HG03457 (cell line): ENCODE measurements around the gene CCDC148.

ENCODE experiments used
- ATAC-seq: cut with Tn5 transposase; IDR thresholded peaks from one replicate; pipeline ENCODE4 v1.9.1; 2021; ENCODE audit warnings: moderate number of reproducible peaks; ENCODE audit not compliant: unreplicated experiment

The CCDC148 gene

GRCh38 chr2:158305501-158305900, 151.1 kb downstream of the CCDC148 start:
- no peak for ATAC-seq

GRCh38 chr2:158300394-158300793, 156.2 kb downstream of the CCDC148 start:
- no peak for ATAC-seq

GRCh38 chr2:158297606-158298005, 158.9 kb downstream of the CCDC148 start:
- ATAC-seq: no peak

- no peak for ATAC-seq
Measured at GRCh38 chr2:158297120-158297519, 159.4 kb downstream of the CCDC148 start.

GRCh38 chr2:158293722-158294121, 162.8 kb downstream of the CCDC148 start:
- no peak for ATAC-seq

- ATAC-seq: no peak
Measured at GRCh38 chr2:158291544-158292180, 164.9 kb downstream of the CCDC148 start.

GRCh38 chr2:158290225-158290624, 166.3 kb downstream of the CCDC148 start:
- ATAC-seq: no peak

- no peak for ATAC-seq
Measured at GRCh38 chr2:158276619-158277471, 179.7 kb downstream of the CCDC148 start.

- no peak for ATAC-seq
Measured at GRCh38 chr2:158273791-158274190, 182.8 kb downstream of the CCDC148 start.

GRCh38 chr2:158270536-158270935, 186.0 kb downstream of the CCDC148 start:
- no peak for ATAC-seq

GRCh38 chr2:158269143-158269542, 187.4 kb downstream of the CCDC148 start:
- no peak for ATAC-seq

GRCh38 chr2:158266111-158266510, 190.4 kb downstream of the CCDC148 start:
- ATAC-seq: no peak

GRCh38 chr2:158255257-158255656, 201.3 kb downstream of the CCDC148 start:
- ATAC-seq: no peak

- no peak for ATAC-seq
Measured at GRCh38 chr2:158253170-158253569, 203.4 kb downstream of the CCDC148 start.

- ATAC-seq: no peak
Measured at GRCh38 chr2:158251356-158251755, 205.2 kb downstream of the CCDC148 start.

GRCh38 chr2:158243392-158243791, 213.2 kb downstream of the CCDC148 start:
- ATAC-seq: no peak

- ATAC-seq: no peak
Measured at GRCh38 chr2:158242280-158242679, 214.3 kb downstream of the CCDC148 start.

GRCh38 chr2:158240975-158241374, 215.6 kb downstream of the CCDC148 start:
- ATAC-seq: no peak

GRCh38 chr2:158239271-158239670, 217.3 kb downstream of the CCDC148 start:
- no peak for ATAC-seq

GRCh38 chr2:158234497-158234896, 222.1 kb downstream of the CCDC148 start:
- ATAC-seq: no peak

- ATAC-seq: no peak
Measured at GRCh38 chr2:158232476-158232875, 224.1 kb downstream of the CCDC148 start.

GRCh38 chr2:158228943-158229508, 227.5 kb downstream of the CCDC148 start:
- ATAC-seq: no peak
